ENCODE data around the gene C1orf198. TPM values are rescaled to one million over a fixed set of nuclear protein-coding genes. Genes with fewer than 3 reads are reported as not detected.

Gene C1orf198
- total and polyA plus RNA-seq, 4 donors: 3.9 to 11.1 (median 10.4) TPM

GRCh38 chr1:230868736-230869385 is 540 bp upstream of the C1orf198 start:
- H3K4me3 ChIP-seq (ENCODE audit: low read depth in 1 of 3, low read length in 3 of 3): peak overlapping the region; percentile 15 to 97 (median 51)

DNA sequence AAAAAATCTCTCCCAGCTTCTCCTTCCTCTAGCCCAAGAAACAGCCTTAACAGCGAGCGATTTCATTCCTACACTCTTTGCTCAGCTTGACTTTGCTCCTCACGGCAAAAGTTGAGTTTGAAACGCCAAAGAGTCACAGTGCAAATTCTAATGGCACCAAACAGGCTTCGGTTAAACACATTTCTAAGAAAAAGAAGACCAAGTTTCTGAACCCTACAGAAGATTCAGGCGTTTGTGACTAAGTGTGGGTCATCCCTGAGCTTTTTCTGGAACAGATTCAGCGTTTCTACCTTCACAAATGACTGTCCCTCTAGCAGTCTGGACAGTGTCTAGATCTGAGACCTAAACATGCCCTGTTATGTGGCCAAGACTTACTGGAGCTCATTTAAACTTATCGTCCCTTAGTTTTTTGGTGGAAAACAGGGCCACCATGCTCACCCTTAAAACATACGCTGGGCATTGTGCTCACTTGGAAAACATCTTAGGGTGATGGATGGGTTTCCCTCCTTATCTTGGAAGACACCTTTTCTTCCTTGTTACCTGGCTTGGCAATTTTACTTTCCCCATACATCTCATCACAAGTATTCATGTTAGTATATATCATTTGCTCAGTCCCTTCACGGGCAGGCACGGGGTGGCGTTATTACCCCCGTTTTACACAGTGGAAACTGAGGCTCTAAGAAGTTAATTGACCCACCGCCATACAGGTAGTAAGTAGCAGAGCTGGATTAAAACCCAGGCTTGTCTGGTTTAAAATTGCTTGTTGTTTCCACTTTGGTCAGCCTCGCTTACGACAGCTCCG is 1.0 kb downstream of the C1orf198 start:
- H3K9me3 ChIP-seq (ENCODE audit: control insufficient read depth in 4 of 4, low read length in 3 of 4): no peaks in the 10 kb centered on the region
- DNase-seq (ENCODE audit: low spot score): no peak
- H3K4me3 ChIP-seq (ENCODE audit: low read depth in 1 of 3, low read length in 3 of 3): peak overlapping the region; percentile 73 to 97 (median 94)
- no peak for TF ChIP-seq FOXA1 (IDR thresholded peaks at IDR 0.05)
- no peak for TF ChIP-seq CTCF (IDR thresholded peaks at IDR 0.05; ENCODE audit: low read depth, low read length, missing input control)
- TF ChIP-seq HNF4A (conservative IDR thresholded peaks at IDR 0.05): no peak
- no peak for TF ChIP-seq YY1 (IDR thresholded peaks at IDR 0.05)
- TF ChIP-seq FOXA2 (IDR thresholded peaks at IDR 0.05): no peak
- peak overlapping the region; percentile 48 for H3K9ac ChIP-seq (ENCODE audit: low read depth in 1 of 2, low read length in 2 of 2)
- 29% methylated on average over 17 of the region's 17 CpGs for WGBS
- peak overlapping the region; percentile 38 to 54 for H3K27ac ChIP-seq (ENCODE audit: low read depth in 1 of 2, low read length in 2 of 2)
- H3K36me3 ChIP-seq (ENCODE audit: control insufficient read depth in 4 of 4, insufficient read depth in 3 of 4, low read depth in 1 of 4, low read length in 3 of 4): no peaks in the 10 kb centered on the region
- no peaks in the 10 kb centered on the region for H3K27me3 ChIP-seq (ENCODE audit: control insufficient read depth in 4 of 4, insufficient read depth in 4 of 4, low read length in 3 of 4)
- H3K4me1 ChIP-seq (ENCODE audit: control insufficient read depth in 4 of 4, insufficient read depth in 4 of 4, low read length in 3 of 4): peaks cover 1 to 15% (median 10%) of the 10 kb centered on the region in 4 donors

More at GRCh38 chr1:230868736-230869385, 540 bp upstream of the C1orf198 start:
- TF ChIP-seq CTCF (IDR thresholded peaks at IDR 0.05; ENCODE audit: low read depth, low read length, missing input control) (no peak), MAX (IDR thresholded peaks at IDR 0.05) (peak; percentile 43), SP1 (IDR thresholded peaks at IDR 0.05) (peak; percentile 29), HNF4A (conservative IDR thresholded peaks at IDR 0.05) (peak in 1 of 2 donors; percentile 5)
- Histone ChIP-seq H3K4me1 (ENCODE audit: control insufficient read depth in 4 of 4, insufficient read depth in 4 of 4, low read length in 3 of 4) (peaks cover 1 to 15% (median 10%) of the 10 kb centered on the region in 4 donors), H3K27me3 (ENCODE audit: control insufficient read depth in 4 of 4, insufficient read depth in 4 of 4, low read length in 3 of 4) (no peaks in the 10 kb centered on the region), H3K9ac (ENCODE audit: low read depth in 1 of 2, low read length in 2 of 2) (no peak overlapping the region), H3K36me3 (ENCODE audit: control insufficient read depth in 4 of 4, insufficient read depth in 3 of 4, low read depth in 1 of 4, low read length in 3 of 4) (no peaks in the 10 kb centered on the region), H3K27ac (ENCODE audit: low read depth in 1 of 2, low read length in 2 of 2) (peak overlapping the region; percentile 53 to 55), H3K9me3 (ENCODE audit: control insufficient read depth in 4 of 4, low read length in 3 of 4) (no peaks in the 10 kb centered on the region)
- DNase-seq (ENCODE audit: low spot score): no peak
- whole genome bisulfite sequencing: 9% methylated on average over 40 of the region's 40 CpGs

- Histone ChIP-seq H3K9ac (ENCODE audit: low read depth in 1 of 2, low read length in 2 of 2) (no peak overlapping the region), H3K27ac (ENCODE audit: low read depth in 1 of 2, low read length in 2 of 2) (peak overlapping the region; percentile 38 to 54), H3K27me3 (ENCODE audit: control insufficient read depth in 4 of 4, insufficient read depth in 4 of 4, low read length in 3 of 4) (no peaks in the 10 kb centered on the region), H3K4me3 (ENCODE audit: low read depth in 1 of 3, low read length in 3 of 3) (peak overlapping the region in 1 of 3 donors; percentile 97), H3K36me3 (ENCODE audit: control insufficient read depth in 4 of 4, insufficient read depth in 3 of 4, low read depth in 1 of 4, low read length in 3 of 4) (no peaks in the 10 kb centered on the region), H3K9me3 (ENCODE audit: control insufficient read depth in 4 of 4, low read length in 3 of 4) (no peaks in the 10 kb centered on the region), H3K4me1 (ENCODE audit: control insufficient read depth in 4 of 4, insufficient read depth in 4 of 4, low read length in 3 of 4) (peaks cover 1 to 15% (median 10%) of the 10 kb centered on the region in 4 donors)
- peak; percentile 18 for TF ChIP-seq YY1 (IDR thresholded peaks at IDR 0.05)
- TF ChIP-seq FOXA1 (IDR thresholded peaks at IDR 0.05): no peak
- WGBS: 74% methylated on average over 9 of the region's 9 CpGs
- DNase-seq (ENCODE audit: low spot score): no peak
These were observed 1.9 kb downstream of the C1orf198 start for GRCh38 chr1:230866171-230867070.
